ENCODE data around the gene CYB561D1. TPM values are rescaled to one million over a fixed set of nuclear protein-coding genes. Genes with fewer than 3 reads are reported as not detected.

Gene CYB561D1
- total RNA-seq, 1 donor from 2014 or later, result 11.1 TPM

DNA sequence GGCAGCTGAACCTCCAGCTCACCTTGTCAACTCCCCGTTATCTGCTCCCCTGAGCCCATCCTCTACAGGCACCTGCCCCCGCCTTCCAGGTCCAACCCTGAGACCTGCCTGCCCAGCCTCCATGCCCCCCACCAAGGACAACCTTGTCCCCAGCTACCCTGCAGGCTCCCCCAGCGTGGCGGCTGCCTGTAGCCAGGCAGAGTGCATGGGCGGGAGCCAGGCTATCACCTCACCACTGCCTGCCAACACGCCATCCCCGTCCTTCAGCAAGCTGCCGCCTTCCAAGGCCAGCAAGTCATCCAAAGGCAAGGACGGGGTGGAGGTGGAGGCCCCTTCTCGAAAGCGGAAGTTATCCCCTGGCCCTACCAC, 3.0 kb upstream of the CYB561D1 start:
- H3K4me3 Mint-ChIP-seq (ENCODE audit: low read depth), result no peak overlapping the region
- TF ChIP-seq, protein P1, sequence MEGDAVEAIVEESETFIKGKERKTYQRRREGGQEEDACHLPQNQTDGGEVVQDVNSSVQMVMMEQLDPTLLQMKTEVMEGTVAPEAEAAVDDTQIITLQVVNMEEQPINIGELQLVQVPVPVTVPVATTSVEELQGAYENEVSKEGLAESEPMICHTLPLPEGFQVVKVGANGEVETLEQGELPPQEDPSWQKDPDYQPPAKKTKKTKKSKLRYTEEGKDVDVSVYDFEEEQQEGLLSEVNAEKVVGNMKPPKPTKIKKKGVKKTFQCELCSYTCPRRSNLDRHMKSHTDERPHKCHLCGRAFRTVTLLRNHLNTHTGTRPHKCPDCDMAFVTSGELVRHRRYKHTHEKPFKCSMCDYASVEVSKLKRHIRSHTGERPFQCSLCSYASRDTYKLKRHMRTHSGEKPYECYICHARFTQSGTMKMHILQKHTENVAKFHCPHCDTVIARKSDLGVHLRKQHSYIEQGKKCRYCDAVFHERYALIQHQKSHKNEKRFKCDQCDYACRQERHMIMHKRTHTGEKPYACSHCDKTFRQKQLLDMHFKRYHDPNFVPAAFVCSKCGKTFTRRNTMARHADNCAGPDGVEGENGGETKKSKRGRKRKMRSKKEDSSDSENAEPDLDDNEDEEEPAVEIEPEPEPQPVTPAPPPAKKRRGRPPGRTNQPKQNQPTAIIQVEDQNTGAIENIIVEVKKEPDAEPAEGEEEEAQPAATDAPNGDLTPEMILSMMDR (IDR thresholded peaks at IDR 0.05; ENCODE audit: unreplicated experiment), result no peak

DNA sequence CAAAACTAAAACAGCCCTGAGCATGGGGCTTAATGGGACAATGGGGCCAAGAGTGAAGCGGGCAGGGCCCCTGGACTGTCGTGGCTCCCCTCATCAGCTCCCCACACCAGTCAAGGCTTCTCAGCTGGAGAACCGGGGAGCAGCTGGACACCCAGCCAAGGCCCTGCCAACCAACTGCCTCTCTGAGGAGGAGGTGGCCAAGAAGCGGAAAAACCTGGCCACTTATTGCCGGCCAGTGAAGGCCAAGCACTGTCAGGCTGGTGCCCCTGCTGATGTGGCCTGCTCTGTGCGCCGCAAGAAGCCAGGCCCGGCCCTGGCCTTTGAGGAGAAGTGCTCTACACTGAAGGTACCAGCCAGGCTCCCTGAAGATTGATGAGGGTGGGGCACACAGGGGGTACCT, 2.5 kb upstream of the CYB561D1 start:
- no peaks in the 10 kb centered on the region for H3K27me3 Mint-ChIP-seq
- H3K27ac Mint-ChIP-seq, result no peak overlapping the region
- no peak overlapping the region for H3K4me3 Mint-ChIP-seq (ENCODE audit: low read depth)
- no peak for DNase-seq (ENCODE audit: low spot score, unreplicated experiment)
- TF ChIP-seq, protein P1 (IDR thresholded peaks at IDR 0.05; ENCODE audit: unreplicated experiment), result no peak
- peaks cover 10% of the 10 kb centered on the region for H3K36me3 Mint-ChIP-seq (ENCODE audit: insufficient read depth)
- no peaks in the 10 kb centered on the region for H3K9me3 Mint-ChIP-seq (ENCODE audit: low read depth)
- H3K4me1 Mint-ChIP-seq (ENCODE audit: low read depth), result no peaks in the 10 kb centered on the region

More for the DNA sequence above, 3.0 kb upstream of the CYB561D1 start:
- no peak overlapping the region for H3K27ac Mint-ChIP-seq
- H3K9me3 Mint-ChIP-seq (ENCODE audit: low read depth), result no peaks in the 10 kb centered on the region
- H3K27me3 Mint-ChIP-seq, result no peaks in the 10 kb centered on the region
- no peak for DNase-seq (ENCODE audit: low spot score, unreplicated experiment)
- no peaks in the 10 kb centered on the region for H3K4me1 Mint-ChIP-seq (ENCODE audit: low read depth)
- H3K36me3 Mint-ChIP-seq (ENCODE audit: insufficient read depth), result peaks cover 7% of the 10 kb centered on the region

DNA sequence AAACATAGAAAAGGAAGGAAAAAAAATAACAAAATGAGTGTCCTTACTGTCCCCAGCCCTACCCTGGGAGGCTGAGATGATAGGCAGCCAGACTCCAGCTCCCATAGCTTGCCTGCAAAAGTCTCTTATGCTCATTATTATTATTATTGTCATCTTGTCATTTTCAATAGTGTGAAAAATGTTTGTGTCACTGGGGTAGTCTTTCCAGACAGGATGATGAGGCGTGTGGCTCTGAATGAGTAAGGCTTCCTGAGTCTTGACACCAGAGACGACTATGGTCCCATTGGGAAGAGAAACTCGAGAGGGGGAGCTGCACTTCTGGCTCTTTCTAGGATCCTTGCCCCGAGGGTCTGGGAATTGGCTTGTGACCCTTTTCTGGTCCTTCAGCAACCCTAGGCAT, 1.1 kb upstream of the CYB561D1 start:
- H3K27ac Mint-ChIP-seq, result no peak overlapping the region
- H3K27me3 Mint-ChIP-seq, result no peaks in the 10 kb centered on the region
- DNase-seq (ENCODE audit: low spot score, unreplicated experiment), result no peak
- no peak overlapping the region for H3K4me3 Mint-ChIP-seq (ENCODE audit: low read depth)
- H3K36me3 Mint-ChIP-seq (ENCODE audit: insufficient read depth), result peaks cover 8% of the 10 kb centered on the region
- TF ChIP-seq, protein P1 (IDR thresholded peaks at IDR 0.05; ENCODE audit: unreplicated experiment), result no peak
- H3K4me1 Mint-ChIP-seq (ENCODE audit: low read depth), result no peaks in the 10 kb centered on the region
- no peaks in the 10 kb centered on the region for H3K9me3 Mint-ChIP-seq (ENCODE audit: low read depth)

DNA sequence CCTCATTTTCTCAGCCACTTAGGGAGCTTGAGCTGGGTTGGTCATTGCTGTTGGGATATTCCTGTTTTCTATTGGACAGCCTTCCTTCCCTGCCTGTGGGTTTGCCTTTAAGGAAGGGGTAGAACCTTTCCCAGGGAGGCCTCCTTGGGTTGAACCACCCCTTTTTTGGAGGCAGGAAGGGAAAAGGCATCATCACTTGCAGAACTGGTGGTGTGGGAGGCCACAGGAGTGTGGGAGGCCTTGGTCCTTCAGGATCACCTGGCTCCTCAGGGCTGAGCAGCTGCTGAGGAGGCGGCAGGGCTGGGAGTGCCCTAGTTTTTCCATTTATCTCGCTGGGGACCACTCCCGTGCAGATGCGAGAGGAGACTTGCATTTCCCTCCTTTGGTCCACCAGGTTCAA, 667 bp upstream of the CYB561D1 start:
- peak overlapping the region; percentile 91 for H3K4me3 Mint-ChIP-seq (ENCODE audit: low read depth)

DNA sequence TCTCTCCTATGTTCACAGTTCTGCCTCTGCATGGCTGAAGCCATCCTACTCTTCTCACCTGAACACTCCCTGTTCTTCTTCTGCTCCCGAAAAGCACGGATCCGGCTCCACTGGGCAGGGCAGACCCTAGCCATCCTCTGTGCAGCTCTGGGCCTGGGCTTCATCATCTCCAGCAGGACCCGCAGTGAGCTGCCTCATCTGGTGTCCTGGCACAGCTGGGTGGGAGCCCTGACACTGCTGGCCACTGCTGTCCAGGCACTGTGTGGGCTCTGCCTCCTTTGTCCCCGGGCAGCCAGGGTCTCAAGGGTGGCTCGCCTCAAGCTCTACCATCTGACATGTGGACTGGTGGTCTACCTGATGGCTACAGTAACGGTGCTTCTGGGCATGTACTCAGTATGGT, 1.8 kb downstream of the CYB561D1 start:
- no peak overlapping the region for H3K27ac Mint-ChIP-seq
- TF ChIP-seq, protein P1 (IDR thresholded peaks at IDR 0.05; ENCODE audit: unreplicated experiment), result no peak
- DNase-seq (ENCODE audit: low spot score, unreplicated experiment), result no peak
- H3K36me3 Mint-ChIP-seq (ENCODE audit: insufficient read depth), result peaks cover 3% of the 10 kb centered on the region
- no peaks in the 10 kb centered on the region for H3K9me3 Mint-ChIP-seq (ENCODE audit: low read depth)
- H3K27me3 Mint-ChIP-seq, result no peaks in the 10 kb centered on the region
- peak overlapping the region; percentile 91 for H3K4me3 Mint-ChIP-seq (ENCODE audit: low read depth)
- no peaks in the 10 kb centered on the region for H3K4me1 Mint-ChIP-seq (ENCODE audit: low read depth)

More for the DNA sequence above, 667 bp upstream of the CYB561D1 start:
- Mint-ChIP-seq H3K27me3 (no peaks in the 10 kb centered on the region), H3K27ac (no peak overlapping the region), H3K36me3 (ENCODE audit: insufficient read depth) (peaks cover 4% of the 10 kb centered on the region), H3K9me3 (ENCODE audit: low read depth) (no peaks in the 10 kb centered on the region), H3K4me1 (ENCODE audit: low read depth) (no peaks in the 10 kb centered on the region)
- no peak for DNase-seq (ENCODE audit: low spot score, unreplicated experiment)
- TF ChIP-seq, protein P1 (IDR thresholded peaks at IDR 0.05; ENCODE audit: unreplicated experiment), result no peak

Data from progenitor cell of endocrine pancreas (in vitro differentiated cells).